ENCODE results near the gene SEMA6A. TPM values are rescaled to one million over a fixed set of nuclear protein-coding genes. Genes with fewer than 3 reads are reported as not detected.

The SEMA6A gene
- polyA plus RNA-seq, 3 donors = 0.16 TPM; not detected in 2

DNA sequence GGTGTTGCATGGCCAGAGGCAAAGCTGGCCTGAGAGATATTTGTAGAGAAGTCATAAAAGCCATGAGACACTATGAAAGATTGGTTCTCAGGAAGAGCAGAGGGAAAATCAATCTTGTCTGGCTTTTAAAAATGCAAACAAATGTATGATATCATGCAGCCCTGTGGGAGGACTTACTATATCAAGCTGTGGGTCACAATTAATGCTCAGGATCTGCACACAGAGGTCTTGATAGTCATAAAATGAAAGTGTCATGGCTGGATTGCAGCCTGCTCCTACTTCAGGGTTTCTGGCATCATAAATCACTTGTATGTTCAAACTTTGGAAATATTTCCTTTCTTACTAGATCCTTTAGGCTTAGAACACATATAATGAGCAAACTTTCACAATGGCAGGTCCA lies 151.5 kb downstream of the SEMA6A start:
- Mint-ChIP-seq H3K27me3 (ENCODE audit: low read depth in 3 of 3) (no peaks in the 10 kb centered on the region), H3K27ac (no peak overlapping the region), H3K4me1 (no peaks in the 10 kb centered on the region), H3K9me3 (peaks cover 2 to 15% (median 7%) of the 10 kb centered on the region in 7 donors), H3K4me3 (no peak overlapping the region), H3K36me3 (peaks cover 11 to 20% of the 10 kb centered on the region in 2 donors)
- no peaks in the 10 kb centered on the region for H3K4me1 ChIP-seq (ENCODE audit: control insufficient read depth in 1 of 2, insufficient read depth in 2 of 2, low read length in 2 of 2)
- intact Hi-C loops (cut with micrococcal nuclease) = no loop called here
- H3K27ac ChIP-seq (ENCODE audit: low read depth in 1 of 2, low read length in 2 of 2) = no peak overlapping the region
- H3K79me2 ChIP-seq (ENCODE audit: insufficient read depth, low read length) = no peaks in the 10 kb centered on the region
- no peak for DNase-seq
- H3K9ac ChIP-seq (ENCODE audit: insufficient read depth, low read length, poor library complexity, severe bottlenecking) = no peak overlapping the region
- no peaks in the 10 kb centered on the region for H3K36me3 ChIP-seq (replicated peaks in 1 of 2; ENCODE audit: control insufficient read depth in 1 of 2, insufficient read depth in 2 of 2, low read length in 2 of 2)
- H3K4me2 ChIP-seq (replicated peaks; ENCODE audit: extremely low read depth, low read length, poor library complexity, severe bottlenecking) = no peak overlapping the region
- H3K9me3 ChIP-seq (replicated peaks in 1 of 2; ENCODE audit: control insufficient read depth in 1 of 2, insufficient read depth in 1 of 2, low read length in 2 of 2) = peaks cover 0 to 7% of the 10 kb centered on the region in 2 donors
- no peaks in the 10 kb centered on the region for H4K20me1 ChIP-seq (ENCODE audit: insufficient read depth, low read length)
- TF ChIP-seq, protein P1, sequence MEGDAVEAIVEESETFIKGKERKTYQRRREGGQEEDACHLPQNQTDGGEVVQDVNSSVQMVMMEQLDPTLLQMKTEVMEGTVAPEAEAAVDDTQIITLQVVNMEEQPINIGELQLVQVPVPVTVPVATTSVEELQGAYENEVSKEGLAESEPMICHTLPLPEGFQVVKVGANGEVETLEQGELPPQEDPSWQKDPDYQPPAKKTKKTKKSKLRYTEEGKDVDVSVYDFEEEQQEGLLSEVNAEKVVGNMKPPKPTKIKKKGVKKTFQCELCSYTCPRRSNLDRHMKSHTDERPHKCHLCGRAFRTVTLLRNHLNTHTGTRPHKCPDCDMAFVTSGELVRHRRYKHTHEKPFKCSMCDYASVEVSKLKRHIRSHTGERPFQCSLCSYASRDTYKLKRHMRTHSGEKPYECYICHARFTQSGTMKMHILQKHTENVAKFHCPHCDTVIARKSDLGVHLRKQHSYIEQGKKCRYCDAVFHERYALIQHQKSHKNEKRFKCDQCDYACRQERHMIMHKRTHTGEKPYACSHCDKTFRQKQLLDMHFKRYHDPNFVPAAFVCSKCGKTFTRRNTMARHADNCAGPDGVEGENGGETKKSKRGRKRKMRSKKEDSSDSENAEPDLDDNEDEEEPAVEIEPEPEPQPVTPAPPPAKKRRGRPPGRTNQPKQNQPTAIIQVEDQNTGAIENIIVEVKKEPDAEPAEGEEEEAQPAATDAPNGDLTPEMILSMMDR (IDR thresholded peaks at IDR 0.05) = no peak
- H3K4me3 ChIP-seq (replicated peaks in 1 of 3; ENCODE audit: low read depth in 2 of 3, low read length in 3 of 3) = no peak overlapping the region
- no peak overlapping the region for H2AFZ ChIP-seq (ENCODE audit: insufficient read depth, low read depth, low read length, poor library complexity, severe bottlenecking)
- no peaks in the 10 kb centered on the region for H3K27me3 ChIP-seq (ENCODE audit: control insufficient read depth in 2 of 2, insufficient read depth in 2 of 2, low read length in 2 of 2)

DNA sequence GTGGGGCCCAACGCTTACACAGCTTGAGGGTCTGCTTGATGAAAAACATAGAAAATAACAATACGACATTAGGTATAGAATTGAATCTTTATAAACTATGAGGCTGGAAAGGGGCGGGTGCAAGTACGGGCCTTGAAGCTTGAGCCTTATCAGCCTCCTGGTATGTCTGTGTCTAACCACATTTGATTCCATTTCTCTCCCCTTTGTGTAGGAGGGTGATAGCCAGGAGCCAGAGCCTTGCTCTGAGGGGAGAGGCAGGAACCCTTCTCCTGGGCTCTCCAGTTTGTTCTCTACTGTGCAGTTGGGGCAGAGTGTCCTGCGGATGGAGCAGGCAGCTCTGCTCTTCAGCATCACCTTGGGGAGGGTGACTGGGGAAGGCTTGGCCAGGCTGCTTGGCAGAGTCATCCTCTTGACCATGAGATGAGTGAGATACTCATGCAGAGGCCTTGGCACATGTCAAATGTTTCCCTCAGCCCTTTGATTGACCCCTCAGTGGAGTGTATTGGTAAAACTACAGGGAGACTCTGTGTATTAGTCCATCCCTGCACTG lies 153.5 kb downstream of the SEMA6A start:
- H4K20me1 ChIP-seq (ENCODE audit: insufficient read depth, low read length) = no peaks in the 10 kb centered on the region
- H3K79me2 ChIP-seq (ENCODE audit: insufficient read depth, low read length) = no peaks in the 10 kb centered on the region
- H3K36me3 ChIP-seq (replicated peaks in 1 of 2; ENCODE audit: control insufficient read depth in 1 of 2, insufficient read depth in 2 of 2, low read length in 2 of 2) = no peaks in the 10 kb centered on the region
- peaks cover 14 to 30% of the 10 kb centered on the region in 2 donors for H3K36me3 Mint-ChIP-seq
- no peaks in the 10 kb centered on the region for H3K27me3 ChIP-seq (ENCODE audit: control insufficient read depth in 2 of 2, insufficient read depth in 2 of 2, low read length in 2 of 2)
- peaks cover 2 to 15% (median 7%) of the 10 kb centered on the region in 7 donors for H3K9me3 Mint-ChIP-seq
- no peak overlapping the region for H3K4me2 ChIP-seq (replicated peaks; ENCODE audit: extremely low read depth, low read length, poor library complexity, severe bottlenecking)
- H3K9ac ChIP-seq (ENCODE audit: insufficient read depth, low read length, poor library complexity, severe bottlenecking) = no peak overlapping the region
- no peak overlapping the region for H3K4me3 ChIP-seq (replicated peaks in 1 of 3; ENCODE audit: low read depth in 2 of 3, low read length in 3 of 3)
- H3K27ac Mint-ChIP-seq = no peak overlapping the region
- H3K4me1 Mint-ChIP-seq = no peaks in the 10 kb centered on the region
- no peak for DNase-seq
- H2AFZ ChIP-seq (ENCODE audit: insufficient read depth, low read depth, low read length, poor library complexity, severe bottlenecking) = no peak overlapping the region
- H3K4me1 ChIP-seq (ENCODE audit: control insufficient read depth in 1 of 2, insufficient read depth in 2 of 2, low read length in 2 of 2) = no peaks in the 10 kb centered on the region
- WGBS (ENCODE audit: insufficient coverage) = 100% methylated on average over 2 of the region's 5 CpGs
- H3K4me3 Mint-ChIP-seq = no peak overlapping the region
- intact Hi-C loops (cut with micrococcal nuclease) = no loop called here
- TF ChIP-seq, protein P1 (IDR thresholded peaks at IDR 0.05) = no peak
- no peak overlapping the region for H3K27ac ChIP-seq (ENCODE audit: low read depth in 1 of 2, low read length in 2 of 2)
- peaks cover 0 to 7% of the 10 kb centered on the region in 2 donors for H3K9me3 ChIP-seq (replicated peaks in 1 of 2; ENCODE audit: control insufficient read depth in 1 of 2, insufficient read depth in 1 of 2, low read length in 2 of 2)
- peaks cover 0 to 1% (median 0%) of the 10 kb centered on the region in 3 donors for H3K27me3 Mint-ChIP-seq (ENCODE audit: low read depth in 3 of 3)

Data from CD14-positive monocyte (primary cell).